Urothelium cell line (cell line): ENCODE data around the gene ACOT9.
"Not testable (repeated sequence)": the region's sequence is repeated elsewhere in the genome, so short reads cannot be mapped to it uniquely, and the experiment has no call there.

Source experiments
- DNase-seq: peaks from one replicate; pipeline ENCODE4 v3.0.0; 2011; ENCODE audit warnings: low spot score, mixed read lengths
- FAIRE-seq: peaks from 2 replicates; lab custom pipeline; 2011; peaks lifted over from hg19 to GRCh38; lab: Jason Lieb, UNC

The ACOT9 gene

GRCh38 chrX:23766650-23767551 is 23.8 kb upstream of the ACOT9 start:
- no peak for DNase-seq
- no peak for FAIRE-seq

- no peak for DNase-seq
- FAIRE-seq: no peak
These were observed 22.8 kb upstream of the ACOT9 start for GRCh38 chrX:23765868-23766267.

- FAIRE-seq: no peak
- no peak for DNase-seq
These were observed 22.4 kb upstream of the ACOT9 start for GRCh38 chrX:23765449-23765848.

GRCh38 chrX:23764188-23764984 is 21.3 kb upstream of the ACOT9 start:
- DNase-seq: no peak
- no peak for FAIRE-seq

GRCh38 chrX:23759821-23760220 is 16.7 kb upstream of the ACOT9 start:
- no peak for FAIRE-seq

GRCh38 chrX:23756165-23756564 is 13.1 kb upstream of the ACOT9 start:
- FAIRE-seq (no peak), DNase-seq (peak; percentile 18)

More at GRCh38 chrX:23759821-23760220, 16.7 kb upstream of the ACOT9 start:
- no peak for DNase-seq

GRCh38 chrX:23754664-23755063 is 11.6 kb upstream of the ACOT9 start:
- DNase-seq (no peak), FAIRE-seq (no peak)

- FAIRE-seq (no peak), DNase-seq (no peak)
These were observed 9.8 kb upstream of the ACOT9 start for GRCh38 chrX:23752740-23753415.

- FAIRE-seq (no peak), DNase-seq (no peak)
These were observed 6.5 kb upstream of the ACOT9 start for GRCh38 chrX:23749576-23749975.

GRCh38 chrX:23749129-23749528 is 6.1 kb upstream of the ACOT9 start:
- DNase-seq (no peak), FAIRE-seq (no peak)

- DNase-seq (no peak), FAIRE-seq (no peak)
These were observed 2.7 kb upstream of the ACOT9 start for GRCh38 chrX:23745786-23746185.

GRCh38 chrX:23743623-23743971 is 521 bp upstream of the ACOT9 start:
- not testable (repeated sequence) for DNase-seq, FAIRE-seq

- DNase-seq: peak; percentile 21
- no peak for FAIRE-seq
These were observed 841 bp downstream of the ACOT9 start for GRCh38 chrX:23742174-23742696.

GRCh38 chrX:23737413-23737812 is 5.7 kb downstream of the ACOT9 start:
- DNase-seq: no peak
- FAIRE-seq: no peak

- DNase-seq (no peak), FAIRE-seq (no peak)
These were observed 7.0 kb downstream of the ACOT9 start for GRCh38 chrX:23736030-23736429.

GRCh38 chrX:23732704-23733103 is 10.4 kb downstream of the ACOT9 start:
- FAIRE-seq (no peak), DNase-seq (no peak)

GRCh38 chrX:23731951-23732350 is 11.1 kb downstream of the ACOT9 start:
- DNase-seq (no peak), FAIRE-seq (no peak)

- FAIRE-seq: no peak
These were observed 13.9 kb downstream of the ACOT9 start for GRCh38 chrX:23729214-23729613.

GRCh38 chrX:23727206-23727605 is 15.9 kb downstream of the ACOT9 start:
- no peak for FAIRE-seq
- DNase-seq: no peak

More at GRCh38 chrX:23729214-23729613, 13.9 kb downstream of the ACOT9 start:
- no peak for DNase-seq

- no peak for FAIRE-seq
- no peak for DNase-seq
These were observed 16.9 kb downstream of the ACOT9 start for GRCh38 chrX:23726191-23726590.

- DNase-seq: no peak
- FAIRE-seq: no peak
These were observed 22.9 kb downstream of the ACOT9 start for GRCh38 chrX:23720117-23720677.
